ENCODE data around the gene PDSS2. TPM values are rescaled to one million over a fixed set of nuclear protein-coding genes. Genes with fewer than 3 reads are reported as not detected.

PDSS2 gene
- total RNA-seq, 1 donor, result 12.5 TPM

- TF ChIP-seq CTCF (IDR thresholded peaks at IDR 0.05; ENCODE audit: insufficient read depth, low read depth, low read length), result no peak
- DNase-seq (ENCODE audit: low read depth), result no peak
- H3K4me3 ChIP-seq (ENCODE audit: low read depth, low read length), result no peak overlapping the region
These were observed 15.1 kb downstream of the PDSS2 start for GRCh38 chr6:107444277-107444676.

- no peak overlapping the region for H3K4me3 ChIP-seq (ENCODE audit: low read depth, low read length)
- TF ChIP-seq CTCF (IDR thresholded peaks at IDR 0.05; ENCODE audit: insufficient read depth, low read depth, low read length), result no peak
- DNase-seq (ENCODE audit: low read depth), result no peak
These were observed 15.6 kb downstream of the PDSS2 start for GRCh38 chr6:107443608-107444267.

- no peak overlapping the region for H3K4me3 ChIP-seq (ENCODE audit: low read depth, low read length)
- no peak for TF ChIP-seq CTCF (IDR thresholded peaks at IDR 0.05; ENCODE audit: insufficient read depth, low read depth, low read length)
- DNase-seq (ENCODE audit: low read depth), result peak; percentile 14
These were observed 16.3 kb downstream of the PDSS2 start for GRCh38 chr6:107442938-107443607.

GRCh38 chr6:107441682-107442081 lies 17.7 kb downstream of the PDSS2 start:
- TF ChIP-seq CTCF (IDR thresholded peaks at IDR 0.05; ENCODE audit: insufficient read depth, low read depth, low read length), result no peak
- H3K4me3 ChIP-seq (ENCODE audit: low read depth, low read length), result no peak overlapping the region
- DNase-seq (ENCODE audit: low read depth), result no peak

GRCh38 chr6:107440936-107441335 lies 18.4 kb downstream of the PDSS2 start:
- no peak overlapping the region for H3K4me3 ChIP-seq (ENCODE audit: low read depth, low read length)
- TF ChIP-seq CTCF (IDR thresholded peaks at IDR 0.05; ENCODE audit: insufficient read depth, low read depth, low read length), result no peak
- no peak for DNase-seq (ENCODE audit: low read depth)

GRCh38 chr6:107439406-107439805 lies 20.0 kb downstream of the PDSS2 start:
- DNase-seq (ENCODE audit: low read depth), result no peak
- no peak for TF ChIP-seq CTCF (IDR thresholded peaks at IDR 0.05; ENCODE audit: insufficient read depth, low read depth, low read length)
- H3K4me3 ChIP-seq (ENCODE audit: low read depth, low read length), result no peak overlapping the region
